Ascending aorta (tissue), 2 donors: ENCODE results near the gene FHIT. TPM values are rescaled to one million over a fixed set of nuclear protein-coding genes. Genes with fewer than 3 reads are reported as not detected.

Experiments
- DNase-seq, 2 donors: peaks; one replicate each; pipeline ENCODE4 v3.0.0-alpha.2; 2019; ENCODE audit warnings: low spot score in 2 of 2
- H3K27ac ChIP-seq, 2 donors: fragments of 200-600 bp; sonication (generic); one replicate each; pipeline ENCODE4 v1.5.1; 2016 to 2017; ENCODE audit warnings: mild to moderate bottlenecking in 1 of 2
- H3K27me3 ChIP-seq: fragments of 200-600 bp; sonication (generic); one replicate; pipeline ENCODE4 v1.5.1; 2017
- H3K36me3 ChIP-seq, 2 donors: fragments of 200-600 bp; sonication (generic); one replicate each; pipeline ENCODE4 v1.5.1; 2016
- H3K4me1 ChIP-seq, 2 donors: fragments of 200-600 bp; sonication (generic); one replicate each; pipeline ENCODE4 v1.5.1; 2016 to 2017; ENCODE audit warnings: mild to moderate bottlenecking in 1 of 2
- H3K4me3 ChIP-seq, 2 donors: fragments of 200-600 bp; sonication (generic); one replicate each; pipeline ENCODE4 v1.5.1; 2016 to 2017; ENCODE audit warnings: mild to moderate bottlenecking in 1 of 2
- H3K9me3 ChIP-seq, 2 donors: fragments of 200-600 bp; sonication (generic); one replicate each; pipeline ENCODE4 v1.5.1; 2016
- intact Hi-C: fragments of 100-400 bp; cut with DNase I; formaldehyde crosslinking; loops from one replicate; pipeline ENCODE4 v1.15.1; 2023
- total RNA-seq: library from RNA; depleted of rRNA; stranded (reverse); fragments of >200 nt; gene quantifications from one replicate; pipeline ENCODE4 v1.1.0, GENCODE V29; 2016
- TF ChIP-seq, protein P1 (sequence below), 3 experiments: fragments of 200-600 bp in 2 of 3; fragments of 450-650 bp in 1 of 3; sonication (generic) in 2 of 3; IDR thresholded peaks; one replicate each; pipeline ENCODE4 v1.5.1; 2016 to 2019; ENCODE audit warnings: antibody characterized with exemption in 3 of 3, mild to moderate bottlenecking in 1 of 3, moderate library complexity in 1 of 3

Gene FHIT
- total RNA-seq, 1 donor from 2014 or later, result 0.21 TPM

DNA sequence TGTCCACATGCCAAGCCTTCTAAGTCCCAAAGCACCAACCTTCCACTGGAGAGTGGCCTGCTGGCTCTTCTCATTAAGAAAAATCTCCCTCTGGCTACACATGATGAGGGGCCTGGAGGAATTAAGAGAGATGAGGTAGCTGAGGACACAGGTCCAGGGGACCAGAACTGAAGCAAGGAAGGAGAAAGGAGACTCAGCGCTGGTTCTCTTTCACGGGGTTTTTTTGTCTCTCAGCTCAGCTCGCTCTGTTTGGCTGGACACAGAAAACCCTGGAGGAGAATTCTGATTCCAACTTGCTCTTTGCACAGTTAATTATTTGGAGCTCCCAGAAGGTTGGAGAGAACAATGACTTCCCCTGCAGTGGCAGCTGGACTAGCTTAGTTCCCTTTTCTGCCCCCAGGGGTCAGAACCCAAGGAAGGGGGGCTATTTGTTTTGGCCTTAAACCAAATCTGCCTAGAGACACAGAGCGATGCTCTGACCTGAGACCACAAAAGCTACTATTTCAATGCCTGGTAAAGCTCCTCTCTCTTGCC lies 507.6 kb downstream of the FHIT start:
- Histone ChIP-seq H3K27ac (peak overlapping the region in 1 of 2 donors; percentile 45), H3K27me3 (no peaks in the 10 kb centered on the region), H3K4me3 (no peak overlapping the region), H3K9me3 (no peaks in the 10 kb centered on the region), H3K36me3 (no peaks in the 10 kb centered on the region), H3K4me1 (peaks cover 0 to 8% of the 10 kb centered on the region in 2 donors)
- intact Hi-C loops, result loop anchor here (10.0 kb wide), 1 partner anchor 159 kb away; no protein-coding TSS in a partner anchor
- TF ChIP-seq, protein P1, sequence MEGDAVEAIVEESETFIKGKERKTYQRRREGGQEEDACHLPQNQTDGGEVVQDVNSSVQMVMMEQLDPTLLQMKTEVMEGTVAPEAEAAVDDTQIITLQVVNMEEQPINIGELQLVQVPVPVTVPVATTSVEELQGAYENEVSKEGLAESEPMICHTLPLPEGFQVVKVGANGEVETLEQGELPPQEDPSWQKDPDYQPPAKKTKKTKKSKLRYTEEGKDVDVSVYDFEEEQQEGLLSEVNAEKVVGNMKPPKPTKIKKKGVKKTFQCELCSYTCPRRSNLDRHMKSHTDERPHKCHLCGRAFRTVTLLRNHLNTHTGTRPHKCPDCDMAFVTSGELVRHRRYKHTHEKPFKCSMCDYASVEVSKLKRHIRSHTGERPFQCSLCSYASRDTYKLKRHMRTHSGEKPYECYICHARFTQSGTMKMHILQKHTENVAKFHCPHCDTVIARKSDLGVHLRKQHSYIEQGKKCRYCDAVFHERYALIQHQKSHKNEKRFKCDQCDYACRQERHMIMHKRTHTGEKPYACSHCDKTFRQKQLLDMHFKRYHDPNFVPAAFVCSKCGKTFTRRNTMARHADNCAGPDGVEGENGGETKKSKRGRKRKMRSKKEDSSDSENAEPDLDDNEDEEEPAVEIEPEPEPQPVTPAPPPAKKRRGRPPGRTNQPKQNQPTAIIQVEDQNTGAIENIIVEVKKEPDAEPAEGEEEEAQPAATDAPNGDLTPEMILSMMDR (IDR thresholded peaks at IDR 0.05), result no peak
- DNase-seq, result no peak

DNA sequence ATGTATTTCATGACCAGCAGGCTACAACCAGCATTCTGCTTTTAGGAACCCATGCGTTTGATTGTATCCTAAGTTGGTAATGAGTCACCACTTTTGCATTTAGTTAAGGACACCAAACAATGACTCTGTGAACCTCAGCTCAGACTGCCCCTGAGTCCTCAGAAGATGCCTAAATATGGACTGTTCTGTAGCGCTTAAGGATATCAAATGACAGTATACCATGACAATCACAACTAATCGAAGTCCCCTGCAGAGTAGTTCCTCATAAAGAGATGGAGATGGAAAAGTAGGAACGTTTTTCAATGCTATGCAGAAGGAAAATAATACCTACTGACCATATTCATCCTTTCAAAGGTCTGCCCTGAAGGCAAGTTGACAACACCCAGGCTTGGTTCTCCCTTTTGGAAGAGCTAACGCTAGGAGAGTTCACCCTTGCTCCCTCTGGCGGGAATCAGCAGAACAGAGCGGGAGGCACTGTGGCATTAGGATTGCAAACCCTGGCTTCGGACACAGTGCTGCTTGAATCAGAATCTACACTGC lies 508.6 kb downstream of the FHIT start:
- H3K4me3 ChIP-seq, result no peak overlapping the region
- intact Hi-C loops, result loop anchor here (10.0 kb wide), 1 partner anchor 158 kb away; no protein-coding TSS in a partner anchor
- H3K27ac ChIP-seq, result peak overlapping the region in 1 of 2 donors; percentile 45
- H3K9me3 ChIP-seq, result no peaks in the 10 kb centered on the region
- TF ChIP-seq, protein P1 (IDR thresholded peaks at IDR 0.05), result peak in 2 of 3 experiments; percentile 28 to 30
- H3K4me1 ChIP-seq, result peaks cover 0 to 8% of the 10 kb centered on the region in 2 donors
- H3K27me3 ChIP-seq, result no peaks in the 10 kb centered on the region
- H3K36me3 ChIP-seq, result no peaks in the 10 kb centered on the region
- no peak for DNase-seq

- DNase-seq, result no peak
- Histone ChIP-seq H3K4me3 (no peak overlapping the region), H3K27ac (no peak overlapping the region), H3K27me3 (no peaks in the 10 kb centered on the region), H3K9me3 (no peaks in the 10 kb centered on the region), H3K36me3 (no peaks in the 10 kb centered on the region), H3K4me1 (no peaks in the 10 kb centered on the region)
- TF ChIP-seq, protein P1 (IDR thresholded peaks at IDR 0.05), result no peak
- intact Hi-C loops, result no loop called here
Observed at GRCh38 chr3:60737633-60738399, 513.4 kb downstream of the FHIT start.

GRCh38 chr3:60730371-60730770 lies 520.9 kb downstream of the FHIT start:
- intact Hi-C loops, result no loop called here
- H3K27me3 ChIP-seq, result no peaks in the 10 kb centered on the region
- no peak for DNase-seq
- no peaks in the 10 kb centered on the region for H3K4me1 ChIP-seq
- H3K4me3 ChIP-seq, result no peak overlapping the region
- H3K9me3 ChIP-seq, result no peaks in the 10 kb centered on the region
- TF ChIP-seq, protein P1 (IDR thresholded peaks at IDR 0.05), result no peak
- no peak overlapping the region for H3K27ac ChIP-seq
- H3K36me3 ChIP-seq, result no peaks in the 10 kb centered on the region

- intact Hi-C loops, result no loop called here
- DNase-seq, result no peak
- Histone ChIP-seq H3K27me3 (no peaks in the 10 kb centered on the region), H3K36me3 (no peaks in the 10 kb centered on the region), H3K4me3 (no peak overlapping the region), H3K9me3 (no peaks in the 10 kb centered on the region), H3K4me1 (no peaks in the 10 kb centered on the region), H3K27ac (no peak overlapping the region)
- TF ChIP-seq, protein P1 (IDR thresholded peaks at IDR 0.05), result no peak
Observed at GRCh38 chr3:60729056-60729455, 522.2 kb downstream of the FHIT start.
